GM10266 (cell line): ENCODE measurements around the gene TEX30.
A peak's percentile ranks its signal among the peaks of the same experiment; 100 is the strongest.

Experiments
- DNase-seq: peaks from one replicate; pipeline ENCODE4 v3.0.0; 2012; ENCODE audit errors: extremely low spot score
- CTCF ChIP-seq: IDR thresholded peaks from 2 replicates; pipeline ENCODE4 v1.5.1; 2012; ENCODE audit warnings: mild to moderate bottlenecking, low read depth; ENCODE audit not compliant: control insufficient read depth, insufficient read depth; ENCODE audit errors: missing control alignments

TEX30 gene

DNA sequence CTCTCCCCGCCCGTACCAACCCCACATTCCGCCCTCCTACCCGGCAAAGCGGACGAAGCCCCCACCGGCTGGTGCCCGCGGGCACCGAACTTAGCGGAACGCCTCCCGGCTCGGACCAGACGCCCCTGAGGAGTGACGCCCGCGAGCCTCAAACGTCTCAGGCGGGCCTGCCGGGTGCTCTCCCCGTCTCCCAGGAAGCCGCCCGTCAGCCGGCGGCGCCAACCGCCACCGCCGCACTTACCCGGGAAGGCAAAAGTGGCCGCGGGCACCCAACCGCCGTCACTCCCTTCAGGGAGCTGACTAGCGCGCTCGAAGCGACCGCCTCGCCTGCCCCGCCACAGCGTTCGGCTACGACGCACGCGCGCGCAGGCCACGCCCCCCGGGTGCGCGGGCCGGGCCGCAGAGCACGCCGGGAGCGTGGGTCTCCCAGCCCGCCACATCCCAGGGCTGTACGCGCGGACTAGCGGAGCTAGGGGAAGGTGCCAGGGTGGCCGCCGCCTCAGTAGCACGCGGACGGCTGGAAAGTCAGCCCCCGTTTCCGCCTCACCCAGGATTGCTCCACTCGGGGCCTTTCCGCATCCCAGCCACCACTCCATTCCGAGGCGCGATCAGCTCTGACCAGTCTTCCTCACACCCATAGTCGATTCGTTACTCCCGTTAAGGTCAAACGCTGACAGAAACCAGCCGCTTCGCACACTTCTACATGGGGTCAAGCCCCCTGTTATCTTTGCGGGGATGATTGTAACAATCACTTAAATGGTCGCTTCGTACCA lies at the start of gene TEX30:
Gene TEX30 (minus strand): TSS at position 346 of the 773 bp plus-strand sequence. CDS start 3,760 bp downstream, outside the sequence.
- peak; percentile 92 for DNase-seq
- peak; percentile 7 for TF ChIP-seq CTCF

GRCh38 chr13:102817907-102818306 lies 44.3 kb upstream of the TEX30 start:
- no peak for DNase-seq
- TF ChIP-seq CTCF: no peak

GRCh38 chr13:102817241-102817640 lies 43.7 kb upstream of the TEX30 start:
- no peak for TF ChIP-seq CTCF
- no peak for DNase-seq

GRCh38 chr13:102816708-102817107 lies 43.1 kb upstream of the TEX30 start:
- no peak for TF ChIP-seq CTCF
- DNase-seq: no peak

DNA sequence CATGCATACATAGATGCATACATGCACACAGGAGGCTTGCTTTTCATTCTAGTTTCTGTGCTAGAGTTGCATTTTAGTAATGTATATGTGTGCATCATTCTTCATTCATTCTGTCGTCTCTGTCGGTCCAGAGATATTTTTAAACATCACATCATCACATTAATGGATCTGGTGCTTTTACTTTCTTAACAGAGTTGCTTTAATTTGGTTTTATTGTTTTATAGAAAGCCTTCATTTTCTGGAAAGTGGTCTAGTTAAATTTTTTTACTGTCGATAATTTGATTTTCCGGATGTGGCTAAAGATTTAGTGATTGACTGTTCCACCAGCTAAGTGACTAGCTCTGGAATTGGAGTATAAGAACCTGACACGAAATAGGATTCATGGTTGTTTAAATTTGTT lies 42.2 kb upstream of the TEX30 start:
- DNase-seq: no peak
- TF ChIP-seq CTCF: no peak

DNA sequence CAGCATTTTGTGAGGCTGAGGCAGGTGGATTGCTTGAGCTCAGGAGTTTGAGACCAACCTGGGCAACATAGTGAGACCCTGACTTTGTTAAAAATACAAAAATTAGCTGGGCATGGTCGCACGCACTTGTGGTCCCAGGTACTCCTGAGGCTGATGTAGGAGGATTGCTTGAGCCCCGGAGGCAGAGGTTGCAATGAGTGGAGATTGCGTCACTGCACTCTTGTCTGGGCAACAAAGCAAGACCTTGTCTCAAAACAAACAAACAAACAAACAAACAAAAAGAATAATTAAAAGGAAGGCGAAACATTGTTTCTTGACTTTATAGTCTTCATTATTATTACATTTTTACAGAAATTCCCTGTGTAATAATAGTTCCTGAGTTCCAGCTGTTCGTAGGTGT lies 41.2 kb upstream of the TEX30 start:
- DNase-seq: no peak
- TF ChIP-seq CTCF: no peak

- DNase-seq: no peak
- TF ChIP-seq CTCF: no peak
These were observed 40.5 kb upstream of the TEX30 start for GRCh38 chr13:102814025-102814607.
